MM.1S (cell line): ENCODE data around the gene CCM2L.

Experiments used
- DNase-seq: peaks from one replicate; pipeline ENCODE4 v3.0.0-alpha.2; 2015
- H2AFZ ChIP-seq: fragments of 300-600 bp; sonication (generic); 2 replicates; pipeline ENCODE4 v1.6.0; 2016; ENCODE audit warnings: antibody characterized with exemption, low read length
- H3F3A ChIP-seq: fragments of 300-600 bp; sonication (generic); 2 replicates; pipeline ENCODE4 v1.6.1; 2016; ENCODE audit warnings: mild to moderate bottlenecking, antibody characterized with exemption, low read length, moderate library complexity, mixed read lengths; ENCODE audit not compliant: insufficient read depth
- H3K27ac ChIP-seq: fragments of 300-600 bp; sonication (generic); 2 replicates; pipeline ENCODE4 v1.5.1; 2016; ENCODE audit warnings: mild to moderate bottlenecking, low read length
- H3K27me3 ChIP-seq: fragments of 300-600 bp; sonication (generic); replicated peaks from 2 replicates; pipeline ENCODE4 v1.6.0; 2016; ENCODE audit warnings: low read length; ENCODE audit not compliant: insufficient read depth
- H3K36me3 ChIP-seq: fragments of 300-600 bp; sonication (generic); replicated peaks from 2 replicates; pipeline ENCODE4 v1.6.1; 2016; ENCODE audit warnings: mild to moderate bottlenecking, low read length, mixed read lengths; ENCODE audit not compliant: insufficient read depth
- H3K4me1 ChIP-seq: fragments of 300-600 bp; sonication (generic); 2 replicates; pipeline ENCODE4 v1.6.1; 2016; ENCODE audit warnings: low read length, mixed read lengths
- H3K4me2 ChIP-seq: fragments of 300-600 bp; sonication (generic); 2 replicates; pipeline ENCODE4 v1.6.0; 2016; ENCODE audit warnings: low read depth, low read length
- H3K4me3 ChIP-seq: fragments of 300-600 bp; sonication (generic); 2 replicates; pipeline ENCODE4 v1.5.1; 2016; ENCODE audit warnings: low read length, mixed read lengths
- H3K79me2 ChIP-seq: fragments of 300-600 bp; sonication (generic); 2 replicates; pipeline ENCODE4 v1.6.1; 2016; ENCODE audit warnings: mixed run types, low read length, mixed read lengths
- H3K9ac ChIP-seq: fragments of 300-600 bp; sonication (generic); 2 replicates; pipeline ENCODE4 v1.6.1; 2016; ENCODE audit warnings: low read length, mixed read lengths
- H3K9me2 ChIP-seq: fragments of 300-600 bp; sonication (generic); replicated peaks from 2 replicates; pipeline ENCODE4 v1.6.1; 2016; ENCODE audit warnings: mild to moderate bottlenecking, low read length, mixed read lengths; ENCODE audit not compliant: insufficient read depth
- H3K9me3 ChIP-seq: fragments of 300-600 bp; sonication (generic); replicated peaks from 2 replicates; pipeline ENCODE4 v1.6.1; 2016; ENCODE audit warnings: mild to moderate bottlenecking, low read length, mixed read lengths; ENCODE audit not compliant: insufficient read depth
- H4K20me1 ChIP-seq: fragments of 300-600 bp; sonication (generic); 2 replicates; pipeline ENCODE4 v1.6.1; 2016; ENCODE audit warnings: mild to moderate bottlenecking, low read length, moderate library complexity, mixed read lengths; ENCODE audit not compliant: insufficient read depth
- CTCF ChIP-seq: fragments of 300-600 bp; sonication (generic); IDR thresholded peaks from 2 replicates; pipeline ENCODE4 v1.5.1; 2016; ENCODE audit warnings: antibody characterized with exemption, low read length, mixed read lengths
- EZH2 ChIP-seq: fragments of 300-600 bp; sonication (generic); optimal IDR thresholded peaks from 2 replicates; pipeline ENCODE3; 2017; ENCODE audit warnings: low read depth, mild to moderate bottlenecking, antibody characterized with exemption, low read length, mixed read lengths
- EZH2phosphoT487 ChIP-seq: fragments of 300-600 bp; sonication (generic); IDR thresholded peaks from 2 replicates; pipeline ENCODE4 v1.6.1; 2018; ENCODE audit warnings: antibody characterized with exemption, low read length

CCM2L gene

GRCh38 chr20:32034581-32035425, 24.6 kb downstream of the CCM2L start:
- Histone ChIP-seq H4K20me1 (no peaks in the 10 kb centered on the region), H3K4me3 (no peak overlapping the region), H3K79me2 (no peaks in the 10 kb centered on the region), H3K4me1 (no peaks in the 10 kb centered on the region), H3K27ac (no peak overlapping the region), H3K27me3 (peaks cover 72% of the 10 kb centered on the region), H2AFZ (no peak overlapping the region), H3F3A (no peaks in the 10 kb centered on the region), H3K36me3 (no peaks in the 10 kb centered on the region), H3K9ac (no peak overlapping the region), H3K9me2 (no peaks in the 10 kb centered on the region), H3K9me3 (no peaks in the 10 kb centered on the region), H3K4me2 (no peak overlapping the region)
- DNase-seq: no peak
- no peak for TF ChIP-seq EZH2phosphoT487
- no peak for TF ChIP-seq EZH2
- TF ChIP-seq CTCF: peak; percentile 19

DNA sequence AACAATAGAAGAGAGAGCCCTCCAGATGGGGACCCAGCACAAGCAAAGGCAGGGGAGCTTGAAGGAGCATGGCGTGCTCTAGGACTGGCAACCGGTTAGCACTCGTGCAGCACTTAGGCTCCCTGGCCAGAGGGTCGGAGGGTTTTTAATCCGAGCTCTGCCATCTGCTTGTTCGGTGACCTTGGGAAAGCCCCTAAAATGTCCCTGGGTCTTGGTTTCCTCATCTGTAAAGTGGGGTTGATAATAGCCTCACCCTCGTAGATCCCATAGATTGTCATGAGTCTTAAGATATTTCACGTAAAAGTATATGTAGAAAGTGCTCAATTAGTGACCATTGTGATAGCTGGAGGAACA, 25.2 kb downstream of the CCM2L start:
- Histone ChIP-seq H3K4me2 (no peak overlapping the region), H3K9ac (no peak overlapping the region), H3F3A (no peaks in the 10 kb centered on the region), H3K27me3 (peaks cover 66% of the 10 kb centered on the region), H3K4me1 (no peaks in the 10 kb centered on the region), H3K79me2 (no peaks in the 10 kb centered on the region), H3K27ac (no peak overlapping the region), H3K4me3 (no peak overlapping the region), H4K20me1 (no peaks in the 10 kb centered on the region), H3K9me3 (no peaks in the 10 kb centered on the region), H3K36me3 (no peaks in the 10 kb centered on the region), H2AFZ (no peak overlapping the region), H3K9me2 (no peaks in the 10 kb centered on the region)
- TF ChIP-seq EZH2phosphoT487: no peak
- no peak for DNase-seq

DNA sequence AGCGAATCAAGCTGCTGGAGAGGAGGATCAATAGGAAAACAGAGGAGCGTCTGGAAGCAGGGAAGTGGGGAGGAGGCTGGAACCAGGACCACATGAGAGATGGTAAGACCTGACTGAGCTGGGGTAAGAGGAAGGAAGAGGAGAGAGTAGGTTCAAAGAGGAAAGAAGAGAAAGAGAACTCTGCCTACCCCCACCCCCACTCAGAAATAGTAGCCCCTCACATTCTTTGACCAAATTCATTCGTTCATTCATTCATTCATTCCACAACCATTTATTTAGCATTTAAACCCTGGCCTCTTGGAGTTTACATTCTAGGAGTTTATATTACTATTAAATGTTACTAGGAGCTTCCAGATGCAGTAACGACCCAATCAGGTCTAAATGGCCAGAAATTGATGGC, 26.0 kb downstream of the CCM2L start:
- Histone ChIP-seq H3K4me3 (no peak overlapping the region), H3K36me3 (no peaks in the 10 kb centered on the region), H3K9me3 (no peaks in the 10 kb centered on the region), H3K4me1 (no peaks in the 10 kb centered on the region), H3K9ac (no peak overlapping the region), H3F3A (no peaks in the 10 kb centered on the region), H3K9me2 (no peaks in the 10 kb centered on the region), H2AFZ (no peak overlapping the region), H3K79me2 (no peaks in the 10 kb centered on the region), H4K20me1 (no peaks in the 10 kb centered on the region), H3K27me3 (peaks cover 60% of the 10 kb centered on the region), H3K4me2 (no peak overlapping the region), H3K27ac (no peak overlapping the region)
- TF ChIP-seq EZH2 (no peak), CTCF (no peak), EZH2phosphoT487 (no peak)
- no peak for DNase-seq
